GM21390 (cell line): ENCODE measurements around the gene ATP10A.

Source experiments
- ATAC-seq: cut with Tn5 transposase; IDR thresholded peaks from one replicate; pipeline ENCODE4 v1.9.1; 2021; ENCODE audit not compliant: unreplicated experiment

Gene ATP10A

DNA sequence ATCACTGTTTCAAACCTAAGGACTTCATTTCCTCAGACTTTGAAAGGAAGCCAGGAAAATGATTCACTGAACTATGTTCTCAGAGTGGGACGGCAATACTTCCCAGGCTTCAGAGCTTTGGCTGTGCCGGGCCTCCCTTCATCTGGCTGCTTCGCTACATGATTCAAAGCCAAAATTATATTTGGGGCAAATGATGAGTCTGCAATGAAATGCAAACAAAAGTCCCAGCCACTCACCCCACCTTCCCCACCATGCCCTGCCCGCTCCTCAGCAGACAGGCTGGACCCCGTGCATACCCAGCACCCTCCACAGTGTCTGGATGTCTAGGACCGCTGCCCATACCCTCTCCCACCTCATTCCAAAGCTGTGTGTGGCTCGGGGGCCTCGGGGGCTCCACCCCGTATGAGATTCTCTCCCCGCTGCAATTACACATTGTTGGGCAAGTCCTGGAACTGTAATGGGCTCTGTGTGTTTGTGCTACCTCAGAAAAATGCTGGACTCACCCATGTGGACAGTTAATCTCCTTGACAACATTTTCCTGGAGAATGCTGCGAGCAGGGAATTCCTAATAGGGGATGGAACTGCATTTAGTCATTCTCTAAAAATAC, 32.2 kb downstream of the ATP10A start:
- ATAC-seq: no peak

DNA sequence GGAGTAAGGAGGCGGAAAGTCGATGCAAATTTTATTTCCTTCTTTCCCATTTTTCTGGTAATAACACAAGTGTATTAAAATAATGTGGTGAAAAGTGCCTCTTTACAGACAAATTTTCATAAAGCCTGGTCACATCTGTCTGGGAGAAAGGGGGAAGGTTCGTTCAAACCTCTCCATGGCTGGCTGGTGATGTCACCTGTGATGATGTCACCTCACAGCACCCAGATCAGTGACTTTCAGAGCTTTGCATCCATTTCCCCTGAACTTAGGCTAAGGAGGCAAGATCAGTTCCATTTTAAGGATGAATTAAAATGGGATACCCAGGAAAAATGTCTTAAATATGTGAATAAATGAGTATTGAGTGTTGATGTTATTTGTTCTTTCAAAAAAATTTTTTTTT, 34.1 kb downstream of the ATP10A start:
- no peak for ATAC-seq

DNA sequence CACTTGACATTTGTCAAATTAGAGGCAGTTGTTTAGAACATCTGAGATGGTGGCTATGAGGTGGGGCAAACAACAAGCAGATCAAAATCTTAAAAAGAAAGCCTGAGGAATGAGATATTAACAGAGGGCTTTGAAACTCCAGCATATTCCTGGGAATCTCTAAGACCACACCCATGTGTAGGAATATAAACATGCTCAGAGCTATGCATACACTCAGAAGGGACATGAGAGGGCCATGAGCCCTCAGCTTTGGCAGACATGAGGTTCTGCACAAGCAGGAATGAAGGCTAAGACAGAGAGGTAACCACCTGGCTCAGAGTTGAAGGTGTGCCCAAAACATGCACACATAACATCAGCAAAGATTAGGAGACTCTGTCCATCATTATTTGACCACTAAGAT, 37.9 kb downstream of the ATP10A start:
- no peak for ATAC-seq

DNA sequence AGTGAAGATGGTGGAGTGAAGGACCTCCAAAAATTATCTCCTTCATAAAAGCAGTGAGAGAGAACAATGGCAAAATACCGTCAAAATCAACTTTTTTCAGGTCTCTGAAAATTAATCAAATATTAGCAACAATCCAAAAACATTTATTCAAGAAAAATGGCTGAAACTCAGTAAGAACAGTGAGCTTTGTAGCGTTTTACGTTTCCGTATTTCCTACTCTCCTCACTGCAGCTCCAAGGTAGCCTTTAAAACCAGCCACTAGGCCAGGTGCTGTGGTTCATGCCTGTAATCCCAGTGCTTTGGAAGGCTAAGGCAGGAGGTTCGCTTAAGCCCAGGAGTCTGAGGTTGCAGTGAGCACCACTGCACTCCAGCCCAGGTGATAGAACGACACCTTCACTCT, 38.5 kb downstream of the ATP10A start:
- no peak for ATAC-seq

DNA sequence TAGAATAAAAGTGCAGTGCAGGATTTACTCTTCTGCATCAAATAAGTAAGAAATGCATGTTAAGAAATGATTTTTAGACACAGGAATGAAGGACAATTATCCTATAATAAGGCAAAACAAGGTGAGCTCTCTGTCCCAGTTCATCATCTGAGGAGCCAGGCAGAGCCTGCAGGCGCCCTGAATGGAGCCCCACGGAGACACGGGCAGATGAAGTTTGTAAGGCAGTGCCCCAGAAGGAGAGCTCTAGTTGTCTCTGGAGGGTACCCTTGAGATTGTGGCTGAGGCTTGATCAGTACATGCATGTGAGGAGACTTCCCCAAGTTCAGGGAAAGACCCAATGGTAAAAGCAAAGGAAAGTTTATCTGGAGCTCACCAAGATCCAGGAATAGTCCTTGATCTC, 50.3 kb downstream of the ATP10A start:
- no peak for ATAC-seq

DNA sequence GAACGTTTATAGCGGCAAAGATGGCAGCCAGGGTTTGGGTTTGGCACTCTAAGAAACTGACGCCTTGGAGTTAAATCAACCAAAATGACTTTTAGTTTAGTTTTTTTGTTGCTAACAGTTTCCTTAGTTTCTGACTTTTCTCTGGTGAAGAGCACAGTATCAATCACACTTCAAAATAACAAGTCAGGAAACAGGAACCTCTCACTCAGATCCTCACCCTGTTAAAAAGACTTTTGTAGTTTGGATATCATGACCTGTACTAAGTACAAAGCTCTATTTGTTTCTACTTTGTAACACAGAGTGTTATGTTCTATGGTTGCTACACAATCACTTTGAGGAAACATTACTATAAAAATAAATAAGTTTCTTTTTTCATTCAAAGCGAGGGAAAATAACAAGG, 51.1 kb downstream of the ATP10A start:
- no peak for ATAC-seq

DNA sequence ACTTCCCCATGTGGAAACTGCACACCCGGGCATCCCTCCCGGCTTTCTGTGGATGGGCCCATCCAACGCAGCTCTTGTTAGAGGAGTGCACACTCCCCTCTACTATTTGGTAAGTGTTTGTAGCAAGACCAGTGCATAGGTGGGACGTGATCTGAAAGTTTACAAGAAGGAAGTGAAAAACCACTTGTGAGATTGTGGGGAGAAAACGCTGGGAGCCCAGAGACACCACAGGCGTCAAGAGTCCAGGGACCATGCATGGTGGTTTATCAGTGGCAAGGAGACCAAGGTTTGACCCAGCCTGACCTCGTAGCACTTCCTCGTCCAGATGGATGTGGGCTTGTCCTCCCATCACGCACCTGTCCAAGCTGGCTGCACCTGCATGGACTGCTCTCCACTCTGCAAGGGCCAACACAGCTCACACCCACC, 51.6 kb downstream of the ATP10A start:
- ATAC-seq: peak; percentile 69

DNA sequence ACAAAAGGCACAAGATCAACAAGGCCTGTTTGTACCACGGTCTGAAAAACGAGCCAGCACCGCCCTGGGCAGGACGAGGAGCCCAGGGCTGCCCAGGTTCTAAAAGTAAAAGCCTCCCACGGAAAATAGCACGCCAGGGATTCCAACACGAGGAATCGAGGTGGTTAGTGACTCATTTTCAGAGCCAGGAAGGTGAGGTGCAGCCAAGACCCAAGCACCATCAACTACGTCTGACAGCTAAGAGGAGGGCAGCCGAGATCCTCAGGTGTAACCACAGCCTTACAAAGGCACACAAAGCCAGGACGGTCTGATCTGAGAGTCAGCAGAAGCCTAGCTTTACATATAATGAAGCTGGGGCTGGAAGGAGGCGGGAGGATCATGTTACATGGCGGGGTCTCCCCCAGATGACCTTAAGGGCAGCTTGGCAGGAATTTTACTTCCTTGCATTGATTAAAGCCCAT, 52.5 kb downstream of the ATP10A start:
- ATAC-seq: no peak

DNA sequence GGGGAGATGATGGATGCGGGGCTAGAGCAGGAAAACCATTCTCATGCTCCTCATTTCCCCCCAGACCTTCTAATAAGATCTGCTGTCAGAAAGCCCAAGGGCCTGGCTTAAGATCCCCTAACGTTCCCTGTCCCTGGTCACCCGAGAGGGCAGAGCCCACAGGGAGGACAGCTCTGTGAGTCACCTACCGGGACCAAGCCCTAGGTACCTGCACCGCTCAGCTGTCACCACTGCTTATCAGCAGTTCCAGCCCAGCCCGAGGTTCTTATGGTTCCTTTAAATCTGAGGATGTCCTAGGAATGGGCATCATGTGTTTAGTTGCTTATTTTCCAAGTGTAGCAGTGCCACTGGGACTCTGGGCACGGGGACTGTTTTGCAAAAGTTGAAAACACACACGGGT, 53.0 kb downstream of the ATP10A start:
- ATAC-seq: no peak

DNA sequence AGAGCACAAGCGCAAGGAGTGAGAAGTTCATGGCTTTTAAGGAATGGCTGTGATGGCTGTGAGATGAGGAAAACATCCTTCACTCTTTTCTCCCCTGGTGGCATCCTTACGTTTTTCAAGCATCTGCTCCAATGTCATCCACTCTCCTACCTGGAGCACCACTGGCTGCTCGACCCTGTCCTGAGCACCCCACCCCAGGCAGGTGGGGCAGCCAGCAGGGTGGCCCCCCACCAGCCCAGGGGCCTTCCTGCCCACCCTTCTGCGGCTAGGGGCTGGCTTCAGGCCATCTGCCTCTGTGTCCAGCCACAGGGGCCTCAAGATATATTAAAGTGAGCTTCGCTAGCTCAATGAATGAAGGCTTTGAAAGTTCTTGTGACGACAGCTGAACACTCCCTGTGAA, 56.1 kb downstream of the ATP10A start:
- no peak for ATAC-seq

DNA sequence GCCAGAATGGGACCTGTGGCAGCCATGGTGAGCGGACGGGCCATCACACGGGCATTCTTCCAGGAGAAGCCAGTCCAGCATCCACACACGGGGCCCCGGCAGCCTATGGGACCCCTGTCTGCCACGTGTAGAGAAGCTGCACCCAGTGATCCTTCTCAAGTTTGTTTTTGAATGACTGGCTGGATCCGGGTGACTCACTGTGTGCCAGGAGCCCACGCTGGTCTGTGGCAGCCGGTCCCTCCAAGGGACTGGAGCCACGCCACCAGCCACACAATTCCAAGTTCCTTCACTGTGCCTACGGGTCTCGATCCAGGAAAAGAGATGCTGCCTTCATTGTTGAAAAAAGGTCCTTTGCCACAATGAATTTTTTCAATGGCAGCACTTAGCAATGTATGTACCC, 58.1 kb downstream of the ATP10A start:
- ATAC-seq: no peak

DNA sequence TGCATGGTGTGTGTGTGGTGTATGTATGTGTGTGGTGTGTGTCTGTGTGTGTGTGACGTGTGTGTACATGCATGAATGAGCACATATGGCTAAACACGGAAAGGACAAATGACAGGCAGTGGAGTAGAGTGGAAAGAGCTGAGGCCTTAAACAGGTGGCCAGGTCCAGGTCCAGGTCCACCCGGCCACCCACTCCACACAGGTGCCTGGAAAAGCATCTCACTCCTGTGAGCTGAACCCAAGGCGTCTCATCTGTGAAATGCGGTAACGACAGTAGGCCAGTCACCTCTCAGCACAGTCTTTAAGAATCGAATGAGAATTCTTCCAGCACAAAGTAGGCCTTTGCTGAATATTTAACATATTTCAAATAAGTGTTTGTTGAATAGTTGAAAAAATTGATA, 58.7 kb downstream of the ATP10A start:
- ATAC-seq: no peak

DNA sequence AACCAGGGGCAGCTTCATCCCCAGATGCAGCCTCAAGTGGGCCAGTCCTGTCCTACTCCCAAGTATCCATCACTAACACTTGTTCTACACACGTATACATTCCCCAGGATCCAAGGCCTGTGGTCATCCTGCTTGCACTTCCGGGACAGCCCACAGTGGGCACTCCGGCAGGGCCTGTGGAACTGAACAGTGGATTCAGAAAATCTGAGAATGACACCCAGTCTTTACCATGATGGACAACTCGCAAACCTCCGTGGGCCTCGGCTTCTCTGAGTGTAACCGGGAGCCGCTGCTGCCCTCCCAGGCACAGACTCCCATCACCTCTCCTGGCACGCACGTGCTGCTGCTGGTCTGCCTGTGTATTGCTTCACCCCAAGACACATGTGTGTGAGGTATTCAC, 59.6 kb downstream of the ATP10A start:
- ATAC-seq: no peak

DNA sequence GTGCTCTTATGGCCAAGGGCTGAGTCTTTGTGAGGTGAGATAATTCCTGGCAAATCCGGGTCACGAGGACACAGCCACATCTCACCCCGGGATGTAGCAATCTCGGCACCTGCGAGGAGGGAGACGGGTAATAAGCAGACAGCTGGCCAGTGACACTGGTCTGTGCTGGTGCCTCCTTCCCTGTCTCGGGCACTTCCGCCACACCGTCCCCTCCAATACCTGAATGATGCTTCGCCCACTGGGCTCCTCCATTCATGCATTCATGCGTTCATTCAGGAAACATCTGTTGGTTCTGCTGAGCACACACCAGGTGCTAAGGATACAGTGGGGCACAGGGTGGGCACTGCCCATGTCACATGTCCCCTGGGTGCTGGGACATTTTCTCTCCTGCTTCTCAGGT, 60.1 kb downstream of the ATP10A start:
- no peak for ATAC-seq

DNA sequence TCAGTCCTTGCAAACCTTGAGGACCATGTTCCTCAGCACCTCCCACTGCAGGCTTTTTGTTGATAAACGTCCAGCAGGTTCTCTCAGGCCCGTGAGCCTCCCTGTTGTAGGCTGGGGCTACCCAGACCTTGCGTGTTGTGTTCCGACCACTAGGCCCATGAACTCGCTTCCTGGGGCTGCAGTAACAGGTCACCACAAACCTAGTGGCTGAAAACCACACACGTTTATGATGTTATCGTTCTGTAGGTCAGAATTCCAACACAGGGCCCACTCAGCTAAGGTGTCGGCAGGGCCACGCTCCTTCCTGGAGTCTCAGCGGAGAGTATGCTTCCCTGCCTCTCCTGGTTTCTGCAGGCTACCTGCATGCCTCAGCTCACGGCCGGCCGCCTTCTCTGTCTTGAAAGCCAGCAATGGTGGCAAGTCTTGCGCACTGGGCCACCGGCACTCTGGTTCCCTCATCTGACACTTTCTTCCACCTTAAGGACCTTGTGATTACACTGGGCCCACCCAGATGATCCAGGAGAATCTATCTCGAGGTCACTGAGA, 60.8 kb downstream of the ATP10A start:
- ATAC-seq: no peak

DNA sequence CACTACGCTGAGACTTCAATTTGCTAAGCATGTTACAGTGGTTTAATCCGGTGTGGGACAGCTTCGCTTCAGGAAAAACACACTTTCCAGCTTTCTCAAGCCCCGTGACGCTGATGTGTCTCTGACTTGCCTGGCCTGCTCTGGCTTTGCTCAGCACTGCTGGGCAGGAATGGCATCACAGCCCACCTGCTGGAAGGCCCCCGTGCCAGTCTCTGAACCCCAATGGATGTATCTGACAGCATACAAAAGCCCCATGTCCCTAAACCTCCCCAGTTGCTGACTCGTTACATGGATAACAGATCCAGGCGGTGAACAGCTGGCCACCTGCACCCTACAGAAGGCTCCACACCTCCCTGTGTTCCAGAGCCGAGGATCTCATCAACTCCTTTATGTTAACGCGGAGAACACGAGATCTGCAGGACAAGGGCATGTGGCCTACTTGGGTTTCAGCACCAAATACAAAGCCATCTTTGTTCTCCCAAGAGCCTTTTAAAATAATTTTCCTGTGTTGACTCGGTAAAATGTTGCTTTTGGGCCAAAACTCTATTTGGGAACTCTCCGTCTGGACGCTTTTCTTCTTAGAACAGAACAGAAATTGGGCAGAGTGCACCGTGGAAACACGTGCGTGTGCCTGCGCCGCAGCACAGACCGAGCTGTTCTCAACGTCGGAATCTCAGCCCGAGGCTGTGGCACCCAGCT, 61.4 kb downstream of the ATP10A start:
- no peak for ATAC-seq

DNA sequence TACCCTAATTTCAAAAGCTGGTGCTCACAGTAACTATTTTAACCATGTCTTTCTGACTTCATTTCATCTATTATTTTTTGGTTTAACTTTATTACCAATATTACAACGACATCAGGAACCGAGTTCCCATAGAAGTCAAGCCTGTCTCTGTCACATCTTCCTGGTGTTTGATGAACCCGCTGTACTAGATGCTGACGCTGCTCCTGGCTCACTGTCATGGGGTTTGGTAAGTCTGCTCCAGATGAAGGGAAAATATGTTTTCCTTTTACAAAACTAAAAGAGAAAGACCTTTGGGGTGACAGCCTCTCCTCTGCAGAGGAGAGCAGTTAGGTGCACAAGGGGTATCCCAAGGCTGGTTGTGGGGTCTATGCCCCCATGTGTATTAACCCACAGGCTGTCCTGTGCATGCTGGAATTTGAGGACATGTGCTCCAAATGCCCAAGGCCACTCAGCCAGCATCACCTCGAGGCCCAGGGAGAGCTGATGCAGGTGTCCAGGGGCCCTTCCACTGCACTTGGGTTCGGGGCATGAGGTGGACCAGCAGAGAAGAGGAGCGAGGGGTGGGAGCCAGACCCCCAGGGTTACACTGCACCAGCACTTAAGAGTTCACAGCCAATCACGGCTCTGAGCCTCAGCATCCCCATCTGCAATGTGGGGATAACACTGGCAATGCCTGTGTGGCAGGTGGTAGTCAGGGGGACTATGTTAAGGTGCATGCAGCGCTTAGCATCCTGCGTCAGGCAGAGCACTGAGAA, 62.2 kb downstream of the ATP10A start:
- ATAC-seq: no peak

DNA sequence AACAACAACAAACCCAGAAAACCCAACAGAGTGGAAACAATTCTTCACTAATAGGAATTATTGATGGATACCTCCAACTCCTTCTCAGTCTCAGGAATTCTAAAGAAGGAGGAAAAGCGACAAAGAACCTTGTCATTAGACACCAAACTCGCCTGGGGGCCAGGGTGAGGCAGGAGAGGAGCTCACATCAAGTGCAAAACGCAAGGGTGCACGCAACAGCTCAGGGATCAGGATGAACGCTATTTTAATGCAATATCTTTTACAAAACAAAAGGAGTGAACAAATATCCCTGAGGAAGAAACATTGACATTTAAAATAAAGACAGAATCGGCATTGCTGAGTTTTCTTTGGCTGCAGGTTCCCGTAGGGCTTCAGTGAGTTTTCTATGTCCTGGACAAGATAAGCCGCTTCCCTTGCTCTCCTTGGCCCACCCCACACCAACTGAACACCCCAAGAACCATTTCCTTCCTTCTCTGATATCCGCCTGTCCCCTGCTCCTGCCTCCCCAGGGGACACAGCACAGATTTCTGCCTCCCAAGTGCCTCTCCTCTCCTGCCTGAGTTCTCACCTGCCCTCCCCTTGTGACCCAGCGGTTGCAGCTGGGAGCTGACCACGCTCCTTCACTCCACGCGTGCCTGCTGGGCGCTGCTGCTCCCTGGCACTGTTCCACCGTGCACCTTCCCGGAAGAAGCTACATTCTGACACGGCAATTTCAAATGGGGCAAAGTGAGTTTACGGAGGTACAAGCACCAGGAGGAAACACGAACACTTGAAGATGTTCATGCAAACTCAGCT, 63.0 kb downstream of the ATP10A start:
- no peak for ATAC-seq

DNA sequence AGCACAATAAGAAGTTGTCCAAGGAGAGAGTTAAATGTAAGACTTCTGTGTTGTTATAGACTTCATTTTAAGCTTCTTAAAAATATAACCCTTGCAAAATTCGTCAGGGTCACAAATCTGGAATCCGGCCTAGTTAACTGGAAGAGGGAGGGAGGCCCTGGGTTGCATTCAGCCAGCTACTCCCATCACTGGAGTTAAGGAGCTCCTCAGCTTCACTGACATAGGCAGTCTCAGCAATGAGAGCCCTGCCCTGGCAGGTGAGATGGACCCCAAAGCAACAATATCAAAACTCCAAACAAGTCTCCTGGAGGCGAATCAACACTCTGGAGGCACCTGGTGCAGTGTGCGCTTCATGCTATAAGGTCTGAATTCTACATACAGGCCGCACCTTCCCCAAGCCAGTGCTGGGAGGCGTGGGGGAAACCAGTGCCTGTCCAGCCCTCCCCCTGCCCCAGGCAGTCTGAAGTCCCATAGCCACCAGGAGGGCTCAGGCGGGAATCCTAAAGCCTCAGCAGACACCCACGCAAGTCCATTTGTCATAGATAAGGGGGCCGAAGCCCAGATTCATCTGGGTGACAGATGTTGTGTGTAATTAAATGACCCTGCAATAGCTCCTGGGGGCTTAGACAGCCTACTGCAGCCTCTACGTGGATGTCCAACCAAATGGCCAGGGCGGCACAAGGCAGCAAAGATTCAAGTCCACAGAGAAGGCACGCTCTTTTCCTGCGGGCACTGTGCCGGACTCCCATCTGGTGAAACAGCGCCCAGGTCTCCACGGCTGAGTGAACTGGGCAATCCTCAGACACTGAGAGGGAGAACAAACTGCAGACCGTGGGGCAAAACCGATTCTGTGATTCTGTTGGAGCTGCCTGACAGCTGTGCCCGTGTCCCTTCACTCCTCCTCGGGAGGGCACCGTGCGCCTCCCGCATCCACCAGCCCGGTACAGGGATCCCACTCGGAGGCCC, 64.9 kb downstream of the ATP10A start:
- no peak for ATAC-seq

DNA sequence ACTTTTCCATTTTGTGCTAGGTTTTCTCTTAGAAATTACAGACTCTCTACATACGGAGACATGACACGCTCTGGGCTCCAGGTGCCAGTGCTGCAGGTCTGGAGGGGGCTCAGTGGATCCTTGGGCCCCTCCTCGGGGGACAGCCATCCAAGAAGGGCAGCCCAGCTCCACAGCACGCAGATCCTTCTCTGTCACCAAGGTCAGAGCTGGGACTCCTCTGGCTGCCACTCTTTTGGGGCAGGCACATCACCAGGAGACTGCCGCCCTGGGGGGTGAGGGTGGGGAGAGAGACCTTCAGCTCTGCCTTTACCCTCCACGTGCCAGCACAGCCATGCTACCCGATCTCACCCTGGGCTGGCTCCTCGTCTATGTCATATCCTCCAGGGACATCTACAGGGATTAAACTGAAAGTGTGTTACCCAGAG, 65.6 kb downstream of the ATP10A start:
- ATAC-seq: no peak
